ENCODE results near the gene LRIT1. TPM values are rescaled to one million over a fixed set of nuclear protein-coding genes. Genes with fewer than 3 reads are reported as not detected.
A peak's percentile ranks its signal among the peaks of the same experiment; 100 is the strongest.

LRIT1 gene
- total and polyA plus RNA-seq, 8 donors, result not detected

DNA sequence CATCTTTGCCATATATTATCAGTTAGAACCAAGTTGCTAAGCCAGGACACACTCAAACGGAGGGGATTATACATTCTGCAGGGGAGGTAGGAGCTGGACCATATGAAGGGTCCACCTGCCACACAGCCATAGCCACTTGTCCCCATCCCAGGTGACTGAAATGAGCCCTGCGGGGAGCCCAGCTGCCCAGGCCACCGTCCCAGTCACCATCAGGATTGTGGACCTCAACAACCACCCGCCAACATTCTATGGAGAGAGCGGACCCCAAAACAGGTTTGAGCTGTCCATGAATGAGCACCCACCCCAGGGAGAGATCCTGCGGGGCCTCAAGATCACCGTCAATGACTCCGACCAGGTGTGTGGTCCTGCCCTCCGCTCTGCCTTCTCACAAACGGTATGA is 33.3 kb downstream of the LRIT1 start:
- 67 to 74% methylated on average over 10 of the region's 10 CpGs for WGBS, 2 donors

GRCh38 chr10:84205853-84206525 is 35.4 kb downstream of the LRIT1 start:
- WGBS, 2 donors, result 52 to 64% methylated on average over 6 of the region's 6 CpGs
- H3K27me3 ChIP-seq, result no peaks in the 10 kb centered on the region
- no peak overlapping the region for H3K4me3 ChIP-seq
- intact Hi-C loops (cut with DNase I), result no loop called here
- DNase-seq (no peak), ATAC-seq (no peak), FAIRE-seq (no peak)
- no peaks in the 10 kb centered on the region for H3K36me3 ChIP-seq
- no peaks in the 10 kb centered on the region for H3K9me3 ChIP-seq
- H3K4me1 ChIP-seq, result no peaks in the 10 kb centered on the region
- TF ChIP-seq, protein P1, sequence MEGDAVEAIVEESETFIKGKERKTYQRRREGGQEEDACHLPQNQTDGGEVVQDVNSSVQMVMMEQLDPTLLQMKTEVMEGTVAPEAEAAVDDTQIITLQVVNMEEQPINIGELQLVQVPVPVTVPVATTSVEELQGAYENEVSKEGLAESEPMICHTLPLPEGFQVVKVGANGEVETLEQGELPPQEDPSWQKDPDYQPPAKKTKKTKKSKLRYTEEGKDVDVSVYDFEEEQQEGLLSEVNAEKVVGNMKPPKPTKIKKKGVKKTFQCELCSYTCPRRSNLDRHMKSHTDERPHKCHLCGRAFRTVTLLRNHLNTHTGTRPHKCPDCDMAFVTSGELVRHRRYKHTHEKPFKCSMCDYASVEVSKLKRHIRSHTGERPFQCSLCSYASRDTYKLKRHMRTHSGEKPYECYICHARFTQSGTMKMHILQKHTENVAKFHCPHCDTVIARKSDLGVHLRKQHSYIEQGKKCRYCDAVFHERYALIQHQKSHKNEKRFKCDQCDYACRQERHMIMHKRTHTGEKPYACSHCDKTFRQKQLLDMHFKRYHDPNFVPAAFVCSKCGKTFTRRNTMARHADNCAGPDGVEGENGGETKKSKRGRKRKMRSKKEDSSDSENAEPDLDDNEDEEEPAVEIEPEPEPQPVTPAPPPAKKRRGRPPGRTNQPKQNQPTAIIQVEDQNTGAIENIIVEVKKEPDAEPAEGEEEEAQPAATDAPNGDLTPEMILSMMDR (IDR thresholded peaks at IDR 0.05), result no peak
- no peak overlapping the region for H3K27ac ChIP-seq

More for the DNA sequence above, 33.3 kb downstream of the LRIT1 start:
- H3K9me3 ChIP-seq, result no peaks in the 10 kb centered on the region
- DNase-seq, result no peak
- H3K4me1 ChIP-seq, result no peaks in the 10 kb centered on the region
- intact Hi-C loops (cut with DNase I), result no loop called here
- H3K36me3 ChIP-seq, result no peaks in the 10 kb centered on the region
- H3K27me3 ChIP-seq, result no peaks in the 10 kb centered on the region
- no peak overlapping the region for H3K27ac ChIP-seq
- ATAC-seq, result no peak
- TF ChIP-seq, protein P1 (IDR thresholded peaks at IDR 0.05), result no peak
- FAIRE-seq, result no peak
- no peak overlapping the region for H3K4me3 ChIP-seq

DNA sequence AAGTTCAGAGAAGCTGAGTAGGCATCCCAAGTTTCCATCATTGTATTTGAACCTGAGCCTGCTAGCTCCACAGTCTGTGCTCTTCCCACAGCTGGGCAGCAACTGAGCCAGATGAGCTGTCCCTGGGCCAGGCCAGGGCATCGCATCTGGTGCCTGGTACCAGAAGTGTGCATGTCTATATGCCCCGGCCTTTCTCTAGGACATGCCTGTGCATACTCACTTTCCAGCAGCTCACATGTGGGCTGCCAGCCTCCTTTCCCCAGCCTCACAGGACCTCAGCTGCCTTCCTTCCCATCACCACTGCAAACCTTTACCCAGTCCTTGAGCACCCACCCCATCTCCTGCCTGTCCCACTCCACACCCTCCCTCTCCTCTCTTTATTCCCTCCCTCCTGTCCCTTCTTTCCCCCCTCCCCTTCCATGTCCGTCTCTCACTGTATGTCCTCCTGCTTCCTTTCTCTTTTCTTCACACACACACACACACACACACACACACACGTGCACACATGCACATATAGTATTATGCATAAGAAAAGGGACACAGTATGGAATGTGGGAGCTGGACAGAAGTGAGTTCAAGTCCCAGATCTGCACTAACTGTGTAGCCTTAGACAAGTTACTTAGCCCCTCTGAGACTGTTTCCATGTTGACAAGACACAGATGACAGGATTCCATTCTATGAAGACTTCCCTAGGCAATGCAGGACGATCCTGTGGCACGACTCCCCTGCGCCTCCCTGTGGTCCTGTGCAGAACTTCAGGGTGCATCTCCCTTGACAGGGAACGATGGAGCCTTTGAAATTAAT is 36.1 kb downstream of the LRIT1 start:
- H3K4me1 ChIP-seq, result no peaks in the 10 kb centered on the region
- DNase-seq (peak in 1 of 6 donors; percentile 20), FAIRE-seq (no peak), ATAC-seq (peak in 3 of 4 donors; percentile 54 to 76 (median 70))
- no peak overlapping the region for H3K27ac ChIP-seq
- 33 to 35% methylated on average over 8 of the region's 8 CpGs for WGBS, 2 donors
- TF ChIP-seq, protein P1 (IDR thresholded peaks at IDR 0.05), result peak in 3 of 4 donors; percentile 23 to 39 (median 34)
- intact Hi-C loops (cut with DNase I), result no loop called here
- no peaks in the 10 kb centered on the region for H3K27me3 ChIP-seq
- no peaks in the 10 kb centered on the region for H3K36me3 ChIP-seq
- no peak overlapping the region for H3K4me3 ChIP-seq
- no peaks in the 10 kb centered on the region for H3K9me3 ChIP-seq

- DNase-seq, result no peak
- Histone ChIP-seq H3K27me3 (no peaks in the 10 kb centered on the region), H3K9me3 (no peaks in the 10 kb centered on the region), H3K27ac (no peak overlapping the region), H3K4me3 (no peak overlapping the region), H3K36me3 (no peaks in the 10 kb centered on the region), H3K4me1 (no peaks in the 10 kb centered on the region)
- no peak for FAIRE-seq
- TF ChIP-seq, protein P1 (IDR thresholded peaks at IDR 0.05), result no peak
- ATAC-seq, result no peak
- WGBS, 2 donors, result 79 to 80% methylated on average over 4 of the region's 4 CpGs
- intact Hi-C loops (cut with DNase I), result no loop called here
Observed at GRCh38 chr10:84204610-84205009, 36.7 kb downstream of the LRIT1 start.

- Histone ChIP-seq H3K27ac (no peak overlapping the region), H3K36me3 (no peaks in the 10 kb centered on the region), H3K4me1 (no peaks in the 10 kb centered on the region), H3K9me3 (no peaks in the 10 kb centered on the region), H3K4me3 (no peak overlapping the region), H3K27me3 (no peaks in the 10 kb centered on the region)
- DNase-seq (no peak), FAIRE-seq (no peak), ATAC-seq (no peak)
- intact Hi-C loops (cut with DNase I), result no loop called here
- TF ChIP-seq, protein P1 (IDR thresholded peaks at IDR 0.05), result no peak
- WGBS, 2 donors, result 75 to 78% methylated on average over 4 of the region's 4 CpGs
Observed at GRCh38 chr10:84204122-84204521, 37.2 kb downstream of the LRIT1 start.
